Measurements from ENCODE around the gene AUTS2. TPM values are rescaled to one million over a fixed set of nuclear protein-coding genes. Genes with fewer than 3 reads are reported as not detected.

The AUTS2 gene
- total RNA-seq, 1 experiment from 2014 or later, result 2.5 TPM

DNA sequence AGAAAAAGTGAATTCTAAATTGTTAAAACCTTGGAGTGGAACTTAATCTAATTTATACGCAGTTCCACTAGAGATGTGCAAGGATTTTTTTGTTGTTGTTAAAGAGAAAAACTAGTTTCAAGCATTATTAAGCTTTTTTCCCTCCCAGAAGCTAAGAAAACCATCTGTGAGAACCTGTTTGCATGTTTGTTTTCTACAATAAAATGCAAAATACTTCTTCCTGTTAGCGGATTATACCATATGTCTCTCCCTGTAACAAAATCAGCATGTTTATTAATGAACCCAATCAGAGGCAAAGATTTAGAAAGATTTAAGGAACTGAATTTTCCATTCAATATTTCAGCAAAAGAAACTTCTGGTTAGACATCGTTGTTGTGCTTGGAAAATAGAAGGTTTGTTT, 953.9 kb downstream of the AUTS2 start:
- TF ChIP-seq, protein P1, sequence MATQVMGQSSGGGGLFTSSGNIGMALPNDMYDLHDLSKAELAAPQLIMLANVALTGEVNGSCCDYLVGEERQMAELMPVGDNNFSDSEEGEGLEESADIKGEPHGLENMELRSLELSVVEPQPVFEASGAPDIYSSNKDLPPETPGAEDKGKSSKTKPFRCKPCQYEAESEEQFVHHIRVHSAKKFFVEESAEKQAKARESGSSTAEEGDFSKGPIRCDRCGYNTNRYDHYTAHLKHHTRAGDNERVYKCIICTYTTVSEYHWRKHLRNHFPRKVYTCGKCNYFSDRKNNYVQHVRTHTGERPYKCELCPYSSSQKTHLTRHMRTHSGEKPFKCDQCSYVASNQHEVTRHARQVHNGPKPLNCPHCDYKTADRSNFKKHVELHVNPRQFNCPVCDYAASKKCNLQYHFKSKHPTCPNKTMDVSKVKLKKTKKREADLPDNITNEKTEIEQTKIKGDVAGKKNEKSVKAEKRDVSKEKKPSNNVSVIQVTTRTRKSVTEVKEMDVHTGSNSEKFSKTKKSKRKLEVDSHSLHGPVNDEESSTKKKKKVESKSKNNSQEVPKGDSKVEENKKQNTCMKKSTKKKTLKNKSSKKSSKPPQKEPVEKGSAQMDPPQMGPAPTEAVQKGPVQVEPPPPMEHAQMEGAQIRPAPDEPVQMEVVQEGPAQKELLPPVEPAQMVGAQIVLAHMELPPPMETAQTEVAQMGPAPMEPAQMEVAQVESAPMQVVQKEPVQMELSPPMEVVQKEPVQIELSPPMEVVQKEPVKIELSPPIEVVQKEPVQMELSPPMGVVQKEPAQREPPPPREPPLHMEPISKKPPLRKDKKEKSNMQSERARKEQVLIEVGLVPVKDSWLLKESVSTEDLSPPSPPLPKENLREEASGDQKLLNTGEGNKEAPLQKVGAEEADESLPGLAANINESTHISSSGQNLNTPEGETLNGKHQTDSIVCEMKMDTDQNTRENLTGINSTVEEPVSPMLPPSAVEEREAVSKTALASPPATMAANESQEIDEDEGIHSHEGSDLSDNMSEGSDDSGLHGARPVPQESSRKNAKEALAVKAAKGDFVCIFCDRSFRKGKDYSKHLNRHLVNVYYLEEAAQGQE (IDR thresholded peaks at IDR 0.05; ENCODE audit: insufficient read depth in 1 of 2, low read depth in 2 of 2, low read length in 1 of 2), result no peak
- TF ChIP-seq SIN3A (IDR thresholded peaks at IDR 0.05; ENCODE audit: borderline replicate concordance, insufficient read depth, low read depth, low read length) (no peak), POLR2AphosphoS5 (IDR thresholded peaks at IDR 0.05; ENCODE audit: low read depth, low read length) (no peak), TCF7L2 (IDR thresholded peaks at IDR 0.05; ENCODE audit: low read depth, low read length) (no peak)
- TF ChIP-seq, protein P2, sequence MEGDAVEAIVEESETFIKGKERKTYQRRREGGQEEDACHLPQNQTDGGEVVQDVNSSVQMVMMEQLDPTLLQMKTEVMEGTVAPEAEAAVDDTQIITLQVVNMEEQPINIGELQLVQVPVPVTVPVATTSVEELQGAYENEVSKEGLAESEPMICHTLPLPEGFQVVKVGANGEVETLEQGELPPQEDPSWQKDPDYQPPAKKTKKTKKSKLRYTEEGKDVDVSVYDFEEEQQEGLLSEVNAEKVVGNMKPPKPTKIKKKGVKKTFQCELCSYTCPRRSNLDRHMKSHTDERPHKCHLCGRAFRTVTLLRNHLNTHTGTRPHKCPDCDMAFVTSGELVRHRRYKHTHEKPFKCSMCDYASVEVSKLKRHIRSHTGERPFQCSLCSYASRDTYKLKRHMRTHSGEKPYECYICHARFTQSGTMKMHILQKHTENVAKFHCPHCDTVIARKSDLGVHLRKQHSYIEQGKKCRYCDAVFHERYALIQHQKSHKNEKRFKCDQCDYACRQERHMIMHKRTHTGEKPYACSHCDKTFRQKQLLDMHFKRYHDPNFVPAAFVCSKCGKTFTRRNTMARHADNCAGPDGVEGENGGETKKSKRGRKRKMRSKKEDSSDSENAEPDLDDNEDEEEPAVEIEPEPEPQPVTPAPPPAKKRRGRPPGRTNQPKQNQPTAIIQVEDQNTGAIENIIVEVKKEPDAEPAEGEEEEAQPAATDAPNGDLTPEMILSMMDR (IDR thresholded peaks at IDR 0.05), result no peak
- no peaks in the 10 kb centered on the region for H3K4me1 ChIP-seq (ENCODE audit: control insufficient read depth, insufficient read depth, low read length)
- no peaks in the 10 kb centered on the region for H3K36me3 ChIP-seq (ENCODE audit: control insufficient read depth, insufficient read depth, low read length)
- in situ Hi-C loops (cut with HindIII; ENCODE audit: low pct_unique_long_range_greater_than_20kb, low sequenced_read_pairs), result no loop called here
- no peaks in the 10 kb centered on the region for H3K27me3 ChIP-seq (ENCODE audit: control insufficient read depth, insufficient read depth, low read length)
- ChIA-PET POLR2A (no interaction called here), CTCF (no interaction called here)
- DNase-seq (ENCODE audit: low read depth, low spot score) (no peak), ATAC-seq (no peak)
- intact Hi-C loops (cut with micrococcal nuclease; ENCODE audit: unreplicated experiment), result no loop called here
- BruUV-seq (replicated peaks), result no TSS peak
- H3K4me3 ChIP-seq (ENCODE audit: low read depth in 2 of 2, low read length in 2 of 2), result no peak overlapping the region
- no peak overlapping the region for H3K27ac ChIP-seq (ENCODE audit: low read length)
- H3K9me3 ChIP-seq (ENCODE audit: control insufficient read depth, insufficient read depth, low read depth, low read length), result no peaks in the 10 kb centered on the region

DNA sequence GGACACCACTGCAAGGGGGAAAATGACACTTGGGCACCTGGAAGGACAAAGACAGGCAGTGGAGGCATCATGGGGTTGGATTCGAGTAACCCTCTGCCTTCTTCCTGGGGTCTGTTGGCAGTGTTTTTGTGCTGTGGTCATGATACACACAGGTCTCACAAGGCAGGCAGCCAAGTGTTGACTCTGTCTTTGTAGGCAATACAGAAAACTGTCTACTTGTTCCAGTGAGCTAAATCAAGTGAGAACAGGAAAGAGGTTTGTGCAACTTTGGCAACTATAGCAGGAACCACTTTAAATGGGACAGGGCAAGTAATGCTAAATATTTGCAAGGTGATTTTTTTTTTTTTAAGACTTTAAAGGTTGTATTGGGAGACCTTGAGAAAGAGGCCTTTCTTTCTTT, 955.1 kb downstream of the AUTS2 start:
- no peak overlapping the region for H3K27ac ChIP-seq (ENCODE audit: low read length)
- H3K36me3 ChIP-seq (ENCODE audit: control insufficient read depth, insufficient read depth, low read length), result no peaks in the 10 kb centered on the region
- H3K4me3 ChIP-seq (ENCODE audit: low read depth in 2 of 2, low read length in 2 of 2), result no peak overlapping the region
- ATAC-seq (no peak), DNase-seq (ENCODE audit: low read depth, low spot score) (no peak)
- intact Hi-C loops (cut with micrococcal nuclease; ENCODE audit: unreplicated experiment) (no loop called here), in situ Hi-C loops (cut with HindIII; ENCODE audit: low pct_unique_long_range_greater_than_20kb, low sequenced_read_pairs) (no loop called here)
- no peaks in the 10 kb centered on the region for H3K9me3 ChIP-seq (ENCODE audit: control insufficient read depth, insufficient read depth, low read depth, low read length)
- BruUV-seq (replicated peaks), result no TSS peak
- no peaks in the 10 kb centered on the region for H3K27me3 ChIP-seq (ENCODE audit: control insufficient read depth, insufficient read depth, low read length)
- TF ChIP-seq, protein P2 (IDR thresholded peaks at IDR 0.05), result no peak
- no peak for TF ChIP-seq POLR2AphosphoS5 (IDR thresholded peaks at IDR 0.05; ENCODE audit: low read depth, low read length)
- TF ChIP-seq SIN3A (IDR thresholded peaks at IDR 0.05; ENCODE audit: borderline replicate concordance, insufficient read depth, low read depth, low read length), result no peak
- no peak for TF ChIP-seq TCF7L2 (IDR thresholded peaks at IDR 0.05; ENCODE audit: low read depth, low read length)
- TF ChIP-seq, protein P1 (IDR thresholded peaks at IDR 0.05; ENCODE audit: insufficient read depth in 1 of 2, low read depth in 2 of 2, low read length in 1 of 2), result no peak
- no peaks in the 10 kb centered on the region for H3K4me1 ChIP-seq (ENCODE audit: control insufficient read depth, insufficient read depth, low read length)
- POLR2A ChIA-PET, result no interaction called here
- CTCF ChIA-PET, result no interaction called here

Measured in Panc1 (cell line).